Fibroblast of lung (primary cell): Measurements from ENCODE around the gene HNRNPDL.

Source experiments
- EZH2 ChIP-seq: IDR thresholded peaks from 2 replicates; pipeline ENCODE4 v1.5.1; 2012; ENCODE audit warnings: low read length, control low read depth, mild to moderate bottlenecking; ENCODE audit errors: missing control alignments
- TF ChIP-seq, protein P1 (sequence below), 2 donors: IDR thresholded peaks in 1 of 2; conservative IDR thresholded peaks in 1 of 2; 1 replicate in 1 of 2; 2 replicates in 1 of 2; pipeline ENCODE4 v1.5.1; 2011 to 2012; ENCODE audit warnings: low read length in 2 of 2, control low read depth in 1 of 2, inconsistent platforms in 1 of 2, low read depth in 1 of 2, mild to moderate bottlenecking in 1 of 2

GRCh38 chr4:82403725-82404124 lies 26.5 kb downstream of the HNRNPDL start:
- TF ChIP-seq, protein P1, sequence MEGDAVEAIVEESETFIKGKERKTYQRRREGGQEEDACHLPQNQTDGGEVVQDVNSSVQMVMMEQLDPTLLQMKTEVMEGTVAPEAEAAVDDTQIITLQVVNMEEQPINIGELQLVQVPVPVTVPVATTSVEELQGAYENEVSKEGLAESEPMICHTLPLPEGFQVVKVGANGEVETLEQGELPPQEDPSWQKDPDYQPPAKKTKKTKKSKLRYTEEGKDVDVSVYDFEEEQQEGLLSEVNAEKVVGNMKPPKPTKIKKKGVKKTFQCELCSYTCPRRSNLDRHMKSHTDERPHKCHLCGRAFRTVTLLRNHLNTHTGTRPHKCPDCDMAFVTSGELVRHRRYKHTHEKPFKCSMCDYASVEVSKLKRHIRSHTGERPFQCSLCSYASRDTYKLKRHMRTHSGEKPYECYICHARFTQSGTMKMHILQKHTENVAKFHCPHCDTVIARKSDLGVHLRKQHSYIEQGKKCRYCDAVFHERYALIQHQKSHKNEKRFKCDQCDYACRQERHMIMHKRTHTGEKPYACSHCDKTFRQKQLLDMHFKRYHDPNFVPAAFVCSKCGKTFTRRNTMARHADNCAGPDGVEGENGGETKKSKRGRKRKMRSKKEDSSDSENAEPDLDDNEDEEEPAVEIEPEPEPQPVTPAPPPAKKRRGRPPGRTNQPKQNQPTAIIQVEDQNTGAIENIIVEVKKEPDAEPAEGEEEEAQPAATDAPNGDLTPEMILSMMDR (conservative IDR thresholded peaks at IDR 0.05 in 1 of 2, IDR thresholded peaks at IDR 0.05 in 1 of 2; ENCODE audit: low read depth in 1 of 2, low read length in 2 of 2) = no peak
- TF ChIP-seq EZH2 = no peak
